ENCODE results near the gene NCOA3.
"Not testable (repeated sequence)": the region's sequence is repeated elsewhere in the genome, so short reads cannot be mapped to it uniquely, and the experiment has no call there.

Gene NCOA3

DNA sequence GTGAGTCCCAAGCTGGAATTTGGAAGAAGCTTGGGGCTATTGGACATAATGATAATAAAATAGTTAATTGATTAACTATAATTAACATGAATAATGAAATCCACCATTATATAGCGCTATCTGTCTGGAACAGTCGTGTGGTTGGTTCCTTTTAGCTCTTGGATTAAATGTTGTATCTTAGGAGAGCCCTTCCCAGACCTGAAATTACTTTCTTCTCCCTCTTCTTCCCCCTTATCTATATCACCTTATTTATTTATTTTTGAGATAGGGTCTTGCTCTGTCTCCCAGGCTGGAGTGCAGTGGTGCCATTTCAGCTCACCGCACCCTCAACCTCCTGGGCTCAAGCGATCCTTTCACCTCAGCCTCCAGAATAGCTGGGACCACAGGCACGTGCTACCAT lies 64.6 kb downstream of the NCOA3 start:
- no peak for DNase-seq (ENCODE audit: low read depth)

DNA sequence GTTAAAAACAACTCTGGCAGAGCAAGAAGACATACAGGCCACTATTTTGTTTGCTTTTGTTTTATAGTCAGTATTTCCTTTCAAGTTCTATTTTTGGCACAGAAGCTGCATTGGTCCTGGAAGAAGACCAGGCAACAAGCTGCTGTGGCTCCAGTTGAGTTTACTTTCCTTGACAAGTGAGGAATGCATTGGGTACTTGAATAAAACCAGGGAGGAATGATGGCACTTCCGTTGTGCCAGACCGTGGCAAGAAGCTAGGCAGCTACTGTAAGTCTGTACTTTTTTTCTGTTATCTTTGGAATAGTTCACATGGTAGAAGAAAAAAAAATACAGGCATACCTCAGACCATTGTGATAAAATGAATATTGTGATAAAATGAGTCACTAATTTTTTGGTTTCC lies 66.3 kb downstream of the NCOA3 start:
- DNase-seq (ENCODE audit: low read depth) = peak; percentile 64

- no peak for DNase-seq (ENCODE audit: low read depth)
Observed at GRCh38 chr20:47568837-47569410, 67.2 kb downstream of the NCOA3 start.

DNA sequence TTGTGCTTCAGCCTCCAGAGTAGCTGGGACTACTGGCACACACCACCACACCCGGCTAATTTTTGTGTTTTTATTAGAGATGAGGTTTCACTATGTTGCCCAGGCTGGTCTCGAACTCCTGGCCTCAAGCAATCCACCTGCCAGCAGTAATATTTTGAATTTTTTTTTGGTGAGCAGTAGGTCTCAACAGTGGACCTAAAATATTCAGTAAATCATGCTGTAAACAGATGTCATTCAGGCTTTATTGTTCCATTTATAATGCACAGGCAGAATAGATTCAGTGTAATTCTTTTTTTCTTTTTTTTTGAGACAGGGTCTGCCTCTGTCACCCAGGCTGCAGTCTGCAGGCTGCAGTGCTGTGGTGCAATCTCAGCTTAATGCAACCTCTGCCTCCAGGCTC lies 69.7 kb downstream of the NCOA3 start:
- DNase-seq (ENCODE audit: low read depth) = no peak

GRCh38 chr20:47572105-47572729 lies 70.5 kb downstream of the NCOA3 start:
- DNase-seq (ENCODE audit: low read depth) = no peak

- DNase-seq (ENCODE audit: low read depth) = no peak
Observed at GRCh38 chr20:47573559-47573958, 71.9 kb downstream of the NCOA3 start.

- no peak for DNase-seq (ENCODE audit: low read depth)
Observed at GRCh38 chr20:47574616-47575364, 73.1 kb downstream of the NCOA3 start.

DNA sequence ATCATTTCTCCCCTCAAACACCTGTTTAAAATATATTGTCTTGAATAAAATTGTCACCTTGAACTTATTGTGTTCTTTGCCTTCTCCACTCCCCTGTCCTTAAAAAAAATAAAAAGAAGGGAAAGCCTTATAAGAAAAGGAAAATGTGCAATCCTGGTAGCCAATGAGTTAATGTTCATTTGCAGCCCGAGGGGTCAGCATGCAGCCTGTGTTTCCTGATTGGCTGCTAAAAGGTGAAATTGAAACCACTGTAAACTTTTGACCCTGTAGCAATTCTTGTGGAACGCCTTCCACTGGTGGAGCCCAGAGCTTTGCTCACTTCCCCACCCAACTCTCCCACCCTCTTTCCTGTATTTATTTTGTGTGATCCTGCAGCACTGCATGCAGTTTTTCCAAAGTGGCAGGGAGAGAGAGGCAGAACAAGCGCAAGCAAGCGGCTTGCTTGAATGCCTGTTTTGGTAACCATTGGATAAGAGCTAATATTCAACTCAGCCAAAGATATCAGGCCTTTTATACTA lies 74.9 kb downstream of the NCOA3 start:
- peak; percentile 92 for DNase-seq (ENCODE audit: low read depth)

- no peak for DNase-seq (ENCODE audit: low read depth)
Observed at GRCh38 chr20:47577314-47577713, 75.6 kb downstream of the NCOA3 start.

- no peak for DNase-seq (ENCODE audit: low read depth)
Observed at GRCh38 chr20:47578543-47578942, 76.9 kb downstream of the NCOA3 start.

DNA sequence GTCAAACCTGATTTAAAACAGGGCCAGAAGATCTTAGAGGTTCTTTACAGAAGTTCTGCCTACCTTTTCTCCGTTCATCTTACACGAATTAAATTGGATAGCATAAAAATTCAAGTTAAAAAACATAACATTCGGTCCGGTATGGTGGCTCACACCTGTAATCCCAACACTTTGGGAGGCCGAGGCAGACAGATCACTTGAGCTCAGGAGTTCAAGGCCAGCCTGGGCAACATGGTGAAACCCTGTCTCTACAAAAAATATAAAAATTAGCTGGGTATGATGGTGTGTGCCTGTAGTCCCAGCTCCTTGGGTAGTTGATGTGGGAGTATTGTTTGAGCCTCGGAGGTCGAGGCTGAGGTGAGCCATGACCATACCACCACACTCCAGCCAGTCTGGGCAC lies 79.0 kb downstream of the NCOA3 start:
- DNase-seq (ENCODE audit: low read depth) = not testable (repeated sequence)

GRCh38 chr20:47581090-47581489 lies 79.4 kb downstream of the NCOA3 start:
- no peak for DNase-seq (ENCODE audit: low read depth)

- DNase-seq (ENCODE audit: low read depth) = no peak
Observed at GRCh38 chr20:47583551-47583950, 81.9 kb downstream of the NCOA3 start.

- DNase-seq (ENCODE audit: low read depth) = no peak
Observed at GRCh38 chr20:47585087-47585747, 83.5 kb downstream of the NCOA3 start.

DNA sequence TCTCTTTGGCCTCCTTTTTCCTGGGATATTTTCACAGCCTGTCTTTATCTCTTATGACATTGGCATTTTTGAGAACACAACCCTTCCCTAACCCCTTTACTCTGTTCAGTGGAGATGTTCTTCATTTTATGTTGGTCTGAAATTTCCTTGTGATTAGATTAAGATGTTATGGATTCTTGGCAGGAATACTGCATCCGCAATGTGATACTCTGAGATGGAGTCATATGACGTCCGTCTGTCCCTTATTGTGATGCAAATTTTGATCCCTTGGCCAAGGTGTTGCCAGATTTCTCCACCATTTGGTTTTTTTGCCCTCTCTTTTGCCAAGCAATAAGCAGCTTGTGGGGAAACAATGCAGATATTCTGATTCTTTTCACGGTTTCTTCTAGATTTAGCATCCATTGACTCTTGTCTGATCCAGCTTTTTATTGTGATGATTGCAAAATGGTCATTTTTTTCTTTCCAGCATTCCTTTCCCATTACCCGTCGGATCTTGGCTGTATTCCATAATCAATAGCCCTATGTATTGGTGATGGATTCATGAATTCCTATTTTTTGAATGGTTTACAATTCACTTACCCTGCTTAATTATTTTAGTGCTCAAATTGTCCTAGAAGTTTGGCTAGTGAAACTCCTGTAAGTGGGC lies 85.1 kb downstream of the NCOA3 start:
- no peak for DNase-seq (ENCODE audit: low read depth)

DNA sequence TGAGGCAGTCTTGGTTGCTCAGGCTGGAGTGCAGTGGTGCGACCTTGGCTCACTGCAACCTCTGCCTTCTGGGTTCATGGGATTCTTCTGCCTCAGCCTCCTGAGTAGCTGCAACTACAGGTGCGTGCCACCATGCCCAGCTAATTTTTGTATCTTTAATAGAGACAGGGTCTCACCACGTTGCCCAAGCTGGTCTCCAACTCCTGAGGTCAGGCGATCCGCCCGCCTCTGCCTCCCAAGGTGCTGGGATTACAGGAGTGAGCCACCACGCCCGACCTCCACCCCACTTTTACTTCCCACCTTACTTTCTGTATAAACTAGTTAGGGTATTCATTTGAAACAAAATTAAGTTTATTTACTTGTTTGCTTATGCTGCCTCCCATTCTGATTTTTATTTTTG lies 86.5 kb downstream of the NCOA3 start:
- DNase-seq (ENCODE audit: low read depth) = no peak

DNA sequence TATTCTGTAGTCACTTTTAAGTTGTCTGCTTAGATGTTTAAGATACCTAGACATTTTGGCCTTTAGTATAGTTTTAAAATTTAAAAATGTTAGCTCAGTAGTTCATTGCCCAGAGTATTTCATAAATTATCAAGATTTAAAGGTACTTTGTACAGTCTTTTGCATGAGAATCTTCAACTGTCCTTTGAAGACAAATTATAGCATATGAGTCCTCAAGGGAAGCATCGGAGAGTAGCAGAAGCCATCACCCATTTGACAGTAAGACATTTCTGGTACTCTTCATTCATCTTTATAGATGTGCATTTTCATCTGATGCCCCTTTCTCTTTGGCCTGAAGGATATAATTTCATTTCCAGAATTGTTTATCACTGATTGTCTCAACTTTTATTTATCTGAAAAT lies 89.5 kb downstream of the NCOA3 start:
- no peak for DNase-seq (ENCODE audit: low read depth)

DNA sequence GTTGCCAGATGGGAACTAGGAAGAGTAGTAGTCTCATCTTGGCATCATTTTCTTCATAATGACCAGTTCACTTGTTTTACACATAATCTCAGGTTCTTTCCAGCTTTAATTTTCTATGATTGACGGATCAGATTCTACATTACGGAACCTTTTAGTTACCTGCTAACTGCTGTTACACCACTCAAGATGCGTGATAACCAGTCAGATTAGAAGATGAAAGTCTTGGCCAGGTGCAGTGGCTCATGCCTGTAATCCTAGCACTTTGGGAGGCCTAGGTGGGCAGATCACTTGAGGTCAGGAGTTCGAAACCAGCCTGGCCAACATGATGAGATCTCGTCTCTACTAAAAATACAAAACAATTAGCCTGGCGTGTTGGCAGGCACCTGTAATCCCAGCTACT lies 92.5 kb downstream of the NCOA3 start:
- no peak for DNase-seq (ENCODE audit: low read depth)

DNA sequence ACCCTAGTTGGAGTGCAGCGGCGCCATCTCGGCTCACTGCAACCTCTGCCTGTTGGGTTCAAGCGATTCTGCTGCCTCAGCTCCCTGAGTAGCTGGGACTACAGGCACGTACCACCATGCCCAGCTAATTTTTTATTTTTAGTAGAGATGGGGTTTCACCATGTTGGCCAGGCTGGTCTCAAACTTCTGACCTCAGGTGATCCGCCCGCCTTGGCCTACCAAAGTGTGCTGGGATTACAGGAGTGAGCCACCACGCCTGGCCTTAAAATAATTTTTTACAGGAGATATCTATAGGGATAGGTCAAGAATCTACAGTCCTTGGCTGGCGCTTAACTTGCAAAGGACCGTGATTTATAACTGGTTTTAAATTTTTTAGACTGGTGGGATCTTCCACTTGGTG lies 93.5 kb downstream of the NCOA3 start:
- not testable (repeated sequence) for DNase-seq (ENCODE audit: low read depth)

- no peak for DNase-seq (ENCODE audit: low read depth)
Observed at GRCh38 chr20:47596003-47596571, 94.4 kb downstream of the NCOA3 start.

DNA sequence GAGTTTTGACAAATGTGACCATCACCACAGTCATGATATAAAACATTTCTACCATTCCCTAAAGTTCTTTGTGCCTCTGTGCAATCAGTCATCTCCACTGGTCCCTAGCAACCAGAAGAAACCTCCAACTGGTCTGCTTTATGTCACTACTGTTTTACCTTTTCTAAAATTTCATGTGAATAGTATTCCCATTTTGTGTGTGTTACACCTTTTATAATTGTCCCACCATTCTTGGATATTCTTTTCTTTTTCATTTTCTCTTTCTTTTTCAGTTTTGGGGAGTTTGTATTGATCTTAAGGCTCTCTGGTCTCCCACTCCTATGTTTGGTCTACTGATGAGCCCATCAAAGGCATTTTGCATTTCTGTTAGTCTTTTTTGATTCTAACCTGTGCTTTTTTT lies 95.4 kb downstream of the NCOA3 start:
- no peak for DNase-seq (ENCODE audit: low read depth)
